ENCODE results near the gene CSNK2A2.

Gene CSNK2A2

GRCh38 chr16:58198022-58198683 is at the start of gene CSNK2A2:
Gene CSNK2A2, minus strand, starts transcription at chr16:58198106. Its CDS starts 370 bp downstream, at chr16:58197736.
- TF ChIP-seq GATA2 (IDR thresholded peaks at IDR 0.05; ENCODE audit: low read depth, low read length) (no peak), GATA3 (IDR thresholded peaks at IDR 0.05; ENCODE audit: low read depth, low read length) (no peak)

DNA sequence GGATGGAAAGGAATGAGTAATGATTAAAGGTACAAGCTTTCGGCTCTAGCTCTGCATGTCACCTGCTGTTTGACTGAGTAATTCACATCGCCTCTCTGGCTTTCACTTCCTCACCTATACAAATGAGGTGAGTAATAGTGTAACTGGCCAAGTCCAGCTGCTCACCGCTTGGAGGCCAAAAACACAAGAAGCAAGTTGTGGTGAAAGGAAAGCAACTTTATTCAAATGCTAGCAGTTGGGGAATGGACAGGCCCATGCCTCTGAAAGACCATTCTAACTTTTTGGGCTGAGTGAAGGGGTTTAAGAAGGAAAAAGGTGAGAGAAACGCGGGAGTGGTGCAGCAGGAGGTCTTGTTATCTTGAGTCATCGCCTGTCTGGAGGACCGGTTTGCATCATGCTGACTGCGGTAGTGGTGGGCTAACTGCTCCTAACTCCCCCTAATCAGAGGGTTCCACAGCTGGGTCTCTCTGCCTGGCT is 45.7 kb upstream of the CSNK2A2 start:
- no peak for TF ChIP-seq GATA2 (IDR thresholded peaks at IDR 0.05; ENCODE audit: low read depth, low read length)
- TF ChIP-seq GATA3 (IDR thresholded peaks at IDR 0.05; ENCODE audit: low read depth, low read length) = no peak

DNA sequence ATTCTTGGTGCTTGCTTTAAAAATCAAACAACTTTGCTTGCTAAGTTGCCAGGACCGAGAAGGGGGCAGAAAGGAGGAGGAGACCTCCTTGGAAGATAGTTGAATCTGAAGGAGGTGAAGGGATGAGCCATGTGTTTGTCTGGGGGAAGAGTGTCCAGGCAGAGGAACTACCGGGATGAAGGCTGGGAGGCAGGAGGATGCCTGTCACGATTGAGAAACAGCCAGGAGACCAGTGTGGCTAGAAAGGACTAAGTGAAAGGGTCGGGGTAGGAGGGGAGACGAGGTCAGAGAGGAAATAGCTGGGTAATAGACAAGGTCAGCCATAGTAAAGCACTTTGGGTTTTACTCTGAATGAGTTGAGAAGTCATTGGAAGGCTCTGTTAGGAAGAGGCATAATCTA is 38.9 kb upstream of the CSNK2A2 start:
- no peak for TF ChIP-seq GATA2 (IDR thresholded peaks at IDR 0.05; ENCODE audit: low read depth, low read length)
- no peak for TF ChIP-seq GATA3 (IDR thresholded peaks at IDR 0.05; ENCODE audit: low read depth, low read length)

DNA sequence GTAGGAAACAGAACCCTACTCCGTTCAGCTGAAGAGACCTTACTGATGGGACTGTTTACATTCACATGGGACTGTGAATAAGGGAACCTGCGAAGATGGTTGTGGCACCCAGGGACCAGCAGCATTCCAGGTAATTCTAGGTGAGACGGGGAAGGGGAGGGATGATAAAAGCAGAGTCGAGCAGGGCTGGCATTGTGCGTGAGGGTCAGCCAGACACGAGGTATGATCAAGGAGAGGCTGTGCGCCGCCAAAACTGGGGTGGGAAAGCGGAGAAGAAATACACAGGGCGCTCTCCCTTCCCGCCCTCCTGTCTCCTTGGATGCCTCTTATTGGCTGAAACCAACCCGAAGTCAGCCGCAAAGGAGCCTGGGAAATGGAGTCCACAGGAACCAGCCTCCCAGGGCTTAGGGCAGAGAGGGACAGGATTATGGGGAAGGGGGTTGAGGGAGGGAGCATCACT is 38.4 kb upstream of the CSNK2A2 start:
- TF ChIP-seq GATA2 (IDR thresholded peaks at IDR 0.05; ENCODE audit: low read depth, low read length) (no peak), GATA3 (IDR thresholded peaks at IDR 0.05; ENCODE audit: low read depth, low read length) (no peak)

DNA sequence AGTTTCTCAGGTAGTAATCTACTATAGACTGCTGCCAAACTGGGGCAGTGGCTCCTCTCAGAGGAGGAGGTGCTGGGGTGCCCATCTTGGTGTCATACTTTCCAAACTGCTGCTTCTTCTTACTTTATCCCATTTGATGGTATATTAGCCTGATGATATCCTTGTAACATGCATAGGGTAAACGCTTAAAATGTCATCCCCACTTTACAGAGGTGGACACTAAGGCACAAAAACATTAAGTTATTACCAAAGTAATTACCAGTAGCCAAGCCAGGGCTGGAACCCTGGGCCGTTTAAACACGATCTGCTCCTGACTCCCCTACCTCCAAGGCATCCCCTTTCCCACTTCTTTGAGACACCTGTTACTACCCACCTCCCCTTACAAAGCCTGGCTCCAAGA is 37.8 kb upstream of the CSNK2A2 start:
- TF ChIP-seq GATA2 (IDR thresholded peaks at IDR 0.05; ENCODE audit: low read depth, low read length) (no peak), GATA3 (IDR thresholded peaks at IDR 0.05; ENCODE audit: low read depth, low read length) (no peak)

DNA sequence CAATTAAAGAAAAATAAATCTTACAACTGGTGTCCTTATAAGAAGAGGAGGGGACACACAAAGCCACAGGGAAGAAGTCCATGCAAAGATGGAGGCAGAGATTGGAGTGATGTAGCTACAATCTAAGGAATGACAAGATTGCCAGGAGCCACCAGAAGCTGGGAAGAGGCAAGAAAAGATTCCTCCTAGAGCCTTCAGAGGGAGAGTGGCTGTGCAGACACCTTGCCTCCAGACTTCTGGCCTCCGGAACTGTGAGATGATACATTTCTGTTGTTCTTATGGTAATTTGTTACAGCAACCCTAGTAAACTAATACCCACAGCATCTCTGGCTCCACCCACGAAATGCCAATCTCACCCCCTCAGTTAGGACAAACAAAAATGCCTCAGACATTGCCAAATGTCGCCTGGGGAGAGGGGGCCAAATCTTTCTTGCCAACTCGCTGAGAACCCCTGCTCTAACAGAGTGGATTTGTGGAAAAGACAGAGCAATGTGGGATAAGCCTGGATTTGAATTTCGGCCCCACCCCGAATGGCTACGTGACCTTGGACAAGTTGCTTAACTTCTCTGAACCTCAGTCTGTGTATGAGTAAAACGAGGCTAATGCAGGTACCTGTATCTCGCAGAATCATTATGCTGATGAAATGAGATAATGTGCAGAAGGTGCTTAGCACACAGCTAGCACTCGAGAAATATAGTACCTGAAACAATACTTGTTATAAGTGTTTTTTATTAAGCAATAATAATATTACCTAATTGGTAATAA is 37.1 kb upstream of the CSNK2A2 start:
- TF ChIP-seq GATA2 (IDR thresholded peaks at IDR 0.05; ENCODE audit: low read depth, low read length) (no peak), GATA3 (IDR thresholded peaks at IDR 0.05; ENCODE audit: low read depth, low read length) (no peak)

DNA sequence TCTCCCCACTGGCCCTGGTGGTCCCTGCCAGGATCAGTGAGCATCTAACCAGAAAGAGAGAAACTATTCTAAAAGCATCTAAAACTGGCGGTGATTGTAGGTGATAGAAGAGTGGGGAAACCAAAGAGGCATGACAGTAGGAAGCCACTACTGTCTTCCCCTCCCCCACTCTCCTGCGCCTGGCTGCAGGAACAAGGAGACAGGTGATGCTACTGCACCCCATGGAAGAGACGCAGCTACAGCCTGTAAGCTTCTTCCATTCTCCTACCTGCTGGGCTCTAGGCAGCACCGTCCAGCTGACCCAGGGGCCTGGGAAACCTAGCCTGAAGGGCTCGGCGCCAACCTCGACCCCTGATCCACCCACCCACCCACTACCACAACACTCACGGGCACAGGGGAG is 32.4 kb upstream of the CSNK2A2 start:
- TF ChIP-seq GATA2 (IDR thresholded peaks at IDR 0.05; ENCODE audit: low read depth, low read length) (no peak), GATA3 (IDR thresholded peaks at IDR 0.05; ENCODE audit: low read depth, low read length) (no peak)

- TF ChIP-seq GATA2 (IDR thresholded peaks at IDR 0.05; ENCODE audit: low read depth, low read length) (no peak), GATA3 (IDR thresholded peaks at IDR 0.05; ENCODE audit: low read depth, low read length) (no peak)
These were observed 28.9 kb upstream of the CSNK2A2 start for GRCh38 chr16:58226790-58227189.

DNA sequence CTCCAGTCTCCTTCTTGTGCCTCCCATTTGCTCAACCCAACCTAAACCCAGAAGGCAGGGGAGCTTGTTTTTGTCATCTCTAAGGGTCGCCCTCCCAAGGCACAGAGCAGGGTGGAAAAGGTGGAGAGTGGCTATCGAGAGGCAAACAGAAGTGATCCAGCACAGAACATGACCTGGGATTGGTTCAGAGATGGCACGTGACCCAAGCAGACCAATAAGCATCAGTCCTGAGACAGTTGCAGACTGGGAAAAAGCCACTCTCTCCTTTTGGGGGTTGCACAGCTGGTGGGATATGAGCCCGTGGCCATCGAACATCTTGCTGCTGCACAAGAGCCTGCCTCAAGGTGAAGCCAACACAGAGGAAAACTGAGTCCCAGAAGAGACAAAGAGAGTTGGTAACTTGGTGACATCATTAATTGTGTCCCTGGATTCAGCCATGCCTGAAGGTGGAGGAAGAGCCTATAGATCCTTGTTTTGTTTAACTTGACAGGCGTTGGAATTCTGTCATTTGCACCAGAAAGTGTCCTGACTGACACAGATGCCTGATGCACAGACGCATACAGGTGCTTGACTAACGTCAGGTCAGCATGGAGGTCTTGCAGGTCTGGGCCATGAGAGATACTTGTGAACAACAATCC is 28.2 kb upstream of the CSNK2A2 start:
- TF ChIP-seq GATA3 (IDR thresholded peaks at IDR 0.05; ENCODE audit: low read depth, low read length) (no peak), GATA2 (IDR thresholded peaks at IDR 0.05; ENCODE audit: low read depth, low read length) (no peak)

- TF ChIP-seq GATA3 (IDR thresholded peaks at IDR 0.05; ENCODE audit: low read depth, low read length) (no peak), GATA2 (IDR thresholded peaks at IDR 0.05; ENCODE audit: low read depth, low read length) (no peak)
These were observed 24.8 kb upstream of the CSNK2A2 start for GRCh38 chr16:58222532-58223316.

DNA sequence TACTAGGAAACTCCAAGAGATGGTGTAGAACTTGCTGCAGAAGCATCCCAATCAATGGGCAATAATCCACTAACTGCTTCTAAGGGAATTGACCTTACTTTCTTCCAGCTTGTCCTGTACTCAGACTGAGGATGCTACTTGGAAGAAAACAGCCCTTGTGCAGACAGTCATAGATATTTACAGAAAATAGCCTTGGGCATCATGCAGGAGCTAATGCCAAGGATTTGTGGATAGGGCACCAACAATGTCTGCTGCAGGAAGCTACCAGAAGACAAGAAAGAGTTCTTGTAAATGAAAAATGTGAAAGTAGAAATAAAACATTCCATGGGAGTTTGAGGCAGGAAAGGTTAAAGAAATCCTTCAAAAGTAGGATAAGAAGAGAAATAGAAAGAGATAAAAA is 21.5 kb upstream of the CSNK2A2 start:
- TF ChIP-seq GATA2 (IDR thresholded peaks at IDR 0.05; ENCODE audit: low read depth, low read length) (no peak), GATA3 (IDR thresholded peaks at IDR 0.05; ENCODE audit: low read depth, low read length) (no peak)

DNA sequence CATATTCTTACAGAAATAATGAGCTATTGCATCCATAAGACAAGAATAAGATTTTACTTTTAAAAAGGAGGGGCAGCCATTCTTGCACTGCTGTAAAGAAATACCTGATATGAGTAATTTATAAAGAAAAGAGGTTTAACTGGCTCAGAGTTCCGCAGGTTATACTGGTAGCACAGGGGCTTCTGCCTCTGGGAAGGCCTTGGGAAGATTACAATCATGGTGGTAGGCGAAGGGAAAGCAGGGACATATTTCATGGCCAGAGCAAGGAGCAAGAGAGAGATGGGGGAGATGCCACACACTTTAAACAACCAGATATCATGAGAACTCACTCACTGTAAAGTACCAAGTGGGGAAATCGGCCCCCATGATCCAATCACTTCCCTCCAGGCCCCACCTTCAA is 20.9 kb upstream of the CSNK2A2 start:
- TF ChIP-seq GATA2 (IDR thresholded peaks at IDR 0.05; ENCODE audit: low read depth, low read length) (no peak), GATA3 (IDR thresholded peaks at IDR 0.05; ENCODE audit: low read depth, low read length) (no peak)

- no peak for TF ChIP-seq GATA3 (IDR thresholded peaks at IDR 0.05; ENCODE audit: low read depth, low read length)
- TF ChIP-seq GATA2 (IDR thresholded peaks at IDR 0.05; ENCODE audit: low read depth, low read length) = no peak
These were observed 19.5 kb upstream of the CSNK2A2 start for GRCh38 chr16:58217311-58217925.
